Measurements from ENCODE around the gene PLD3.

DNA sequence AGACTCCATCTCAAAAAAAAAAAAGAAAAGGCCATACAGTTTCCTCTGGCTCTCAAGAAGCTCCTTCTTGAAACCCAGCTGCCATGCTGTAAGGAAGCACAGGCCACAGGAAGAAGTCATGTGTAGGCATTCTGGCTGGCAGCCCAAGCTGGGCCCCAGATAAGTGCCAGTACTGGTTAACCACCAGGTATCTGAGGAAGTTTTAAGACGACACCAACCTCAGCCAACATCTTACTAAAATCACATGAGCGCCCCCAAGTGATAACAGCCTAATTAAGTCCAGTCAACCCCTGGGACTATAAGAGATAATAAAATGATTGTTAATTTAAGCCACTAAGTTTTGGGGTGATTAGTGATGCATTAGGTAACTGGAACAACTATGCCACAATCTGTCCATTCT, 36.0 kb upstream of the PLD3 start:
- TF ChIP-seq, protein P1, sequence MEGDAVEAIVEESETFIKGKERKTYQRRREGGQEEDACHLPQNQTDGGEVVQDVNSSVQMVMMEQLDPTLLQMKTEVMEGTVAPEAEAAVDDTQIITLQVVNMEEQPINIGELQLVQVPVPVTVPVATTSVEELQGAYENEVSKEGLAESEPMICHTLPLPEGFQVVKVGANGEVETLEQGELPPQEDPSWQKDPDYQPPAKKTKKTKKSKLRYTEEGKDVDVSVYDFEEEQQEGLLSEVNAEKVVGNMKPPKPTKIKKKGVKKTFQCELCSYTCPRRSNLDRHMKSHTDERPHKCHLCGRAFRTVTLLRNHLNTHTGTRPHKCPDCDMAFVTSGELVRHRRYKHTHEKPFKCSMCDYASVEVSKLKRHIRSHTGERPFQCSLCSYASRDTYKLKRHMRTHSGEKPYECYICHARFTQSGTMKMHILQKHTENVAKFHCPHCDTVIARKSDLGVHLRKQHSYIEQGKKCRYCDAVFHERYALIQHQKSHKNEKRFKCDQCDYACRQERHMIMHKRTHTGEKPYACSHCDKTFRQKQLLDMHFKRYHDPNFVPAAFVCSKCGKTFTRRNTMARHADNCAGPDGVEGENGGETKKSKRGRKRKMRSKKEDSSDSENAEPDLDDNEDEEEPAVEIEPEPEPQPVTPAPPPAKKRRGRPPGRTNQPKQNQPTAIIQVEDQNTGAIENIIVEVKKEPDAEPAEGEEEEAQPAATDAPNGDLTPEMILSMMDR (IDR thresholded peaks at IDR 0.05 in 8 of 11, conservative IDR thresholded peaks at IDR 0.05 in 3 of 11), result no peak
- TF ChIP-seq POLR2AphosphoS5 (IDR thresholded peaks at IDR 0.05) (no peak), POLR2A (IDR thresholded peaks at IDR 0.05) (no peak)

All from spleen (tissue), 7 donors.